Adipocyte (in vitro differentiated cells): ENCODE data around the gene SIK3.

Experiments
- DNase-seq: peaks from one replicate; pipeline ENCODE4 v3.0.0-alpha.2; 2015; ENCODE audit warnings: low read depth
- H3K27me3 ChIP-seq: replicated peaks from 2 replicates; pipeline ENCODE4 v1.7.0; 2013; ENCODE audit warnings: mild to moderate bottlenecking, low read length, moderate library complexity; ENCODE audit not compliant: control insufficient read depth, insufficient read depth
- H3K36me3 ChIP-seq: 2 replicates; pipeline ENCODE4 v1.7.0; 2013; ENCODE audit warnings: low read length, mild to moderate bottlenecking, moderate library complexity; ENCODE audit not compliant: control insufficient read depth, insufficient read depth, severe bottlenecking
- H3K4me1 ChIP-seq: 2 replicates; pipeline ENCODE4 v1.7.0; 2013; ENCODE audit warnings: mild to moderate bottlenecking, low read length, moderate library complexity; ENCODE audit not compliant: control insufficient read depth, insufficient read depth
- H3K4me3 ChIP-seq: 2 replicates; pipeline ENCODE4 v1.7.0; 2013; ENCODE audit warnings: mild to moderate bottlenecking, low read length, moderate library complexity
- H3K9ac ChIP-seq: 2 replicates; pipeline ENCODE4 v1.7.0; 2013; ENCODE audit warnings: mild to moderate bottlenecking, low read length, moderate library complexity
- H3K9me3 ChIP-seq: 2 replicates; pipeline ENCODE4 v1.7.0; 2013; ENCODE audit warnings: mild to moderate bottlenecking, low read length, moderate library complexity; ENCODE audit not compliant: control insufficient read depth

The SIK3 gene

GRCh38 chr11:117107701-117108590 lies 9.7 kb upstream of the SIK3 start:
- H3K9me3 ChIP-seq = no peaks in the 10 kb centered on the region
- no peaks in the 10 kb centered on the region for H3K36me3 ChIP-seq
- DNase-seq = peak; percentile 73
- H3K9ac ChIP-seq = no peak overlapping the region
- H3K4me3 ChIP-seq = no peak overlapping the region
- no peaks in the 10 kb centered on the region for H3K27me3 ChIP-seq
- no peaks in the 10 kb centered on the region for H3K4me1 ChIP-seq

GRCh38 chr11:117100556-117100955 lies 2.3 kb upstream of the SIK3 start:
- no peak overlapping the region for H3K9ac ChIP-seq
- H3K4me1 ChIP-seq = peaks cover 26% of the 10 kb centered on the region
- no peaks in the 10 kb centered on the region for H3K27me3 ChIP-seq
- H3K4me3 ChIP-seq = no peak overlapping the region
- H3K36me3 ChIP-seq = no peaks in the 10 kb centered on the region
- no peak for DNase-seq
- no peaks in the 10 kb centered on the region for H3K9me3 ChIP-seq

- H3K4me1 ChIP-seq = peaks cover 35% of the 10 kb centered on the region
- no peak for DNase-seq
- H3K9ac ChIP-seq = peak overlapping the region; percentile 83
- H3K9me3 ChIP-seq = no peaks in the 10 kb centered on the region
- H3K27me3 ChIP-seq = no peaks in the 10 kb centered on the region
- H3K4me3 ChIP-seq = no peak overlapping the region
- H3K36me3 ChIP-seq = no peaks in the 10 kb centered on the region
Measured at GRCh38 chr11:117099696-117100095, 1.5 kb upstream of the SIK3 start.

GRCh38 chr11:117097389-117098268 lies 599 bp downstream of the SIK3 start:
- peak; percentile 69 for DNase-seq
- no peaks in the 10 kb centered on the region for H3K9me3 ChIP-seq
- no peaks in the 10 kb centered on the region for H3K36me3 ChIP-seq
- peak overlapping the region; percentile 98 for H3K4me3 ChIP-seq
- peak overlapping the region; percentile 94 for H3K9ac ChIP-seq
- H3K4me1 ChIP-seq = peaks cover 39% of the 10 kb centered on the region
- H3K27me3 ChIP-seq = no peaks in the 10 kb centered on the region

- peaks cover 39% of the 10 kb centered on the region for H3K4me1 ChIP-seq
- H3K9me3 ChIP-seq = no peaks in the 10 kb centered on the region
- peak overlapping the region; percentile 98 for H3K4me3 ChIP-seq
- DNase-seq = peak; percentile 36
- H3K9ac ChIP-seq = peak overlapping the region; percentile 94
- no peaks in the 10 kb centered on the region for H3K27me3 ChIP-seq
- no peaks in the 10 kb centered on the region for H3K36me3 ChIP-seq
Measured at GRCh38 chr11:117097014-117097388, 1.2 kb downstream of the SIK3 start.

GRCh38 chr11:117096201-117096991 lies 1.8 kb downstream of the SIK3 start:
- Histone ChIP-seq H3K9me3 (no peaks in the 10 kb centered on the region), H3K27me3 (no peaks in the 10 kb centered on the region), H3K4me1 (peaks cover 39% of the 10 kb centered on the region), H3K36me3 (no peaks in the 10 kb centered on the region), H3K9ac (peak overlapping the region; percentile 94), H3K4me3 (peak overlapping the region; percentile 98)
- peak; percentile 57 for DNase-seq

GRCh38 chr11:117095284-117096161 lies 2.7 kb downstream of the SIK3 start:
- no peaks in the 10 kb centered on the region for H3K27me3 ChIP-seq
- peaks cover 39% of the 10 kb centered on the region for H3K4me1 ChIP-seq
- peak; percentile 92 for DNase-seq
- H3K36me3 ChIP-seq = no peaks in the 10 kb centered on the region
- H3K9me3 ChIP-seq = no peaks in the 10 kb centered on the region
- H3K9ac ChIP-seq = peak overlapping the region; percentile 94
- peak overlapping the region; percentile 98 for H3K4me3 ChIP-seq

GRCh38 chr11:117094776-117095175 lies 3.5 kb downstream of the SIK3 start:
- Histone ChIP-seq H3K4me3 (peak overlapping the region; percentile 98), H3K9me3 (no peaks in the 10 kb centered on the region), H3K27me3 (no peaks in the 10 kb centered on the region), H3K36me3 (no peaks in the 10 kb centered on the region), H3K4me1 (peaks cover 39% of the 10 kb centered on the region), H3K9ac (peak overlapping the region; percentile 22)
- peak; percentile 36 for DNase-seq

GRCh38 chr11:117092951-117093590 lies 5.2 kb downstream of the SIK3 start:
- no peak for DNase-seq
- no peaks in the 10 kb centered on the region for H3K36me3 ChIP-seq
- no peak overlapping the region for H3K4me3 ChIP-seq
- no peaks in the 10 kb centered on the region for H3K9me3 ChIP-seq
- no peak overlapping the region for H3K9ac ChIP-seq
- peaks cover 28% of the 10 kb centered on the region for H3K4me1 ChIP-seq
- H3K27me3 ChIP-seq = no peaks in the 10 kb centered on the region
